ENCODE data around the gene PACS1.

Gene PACS1

DNA sequence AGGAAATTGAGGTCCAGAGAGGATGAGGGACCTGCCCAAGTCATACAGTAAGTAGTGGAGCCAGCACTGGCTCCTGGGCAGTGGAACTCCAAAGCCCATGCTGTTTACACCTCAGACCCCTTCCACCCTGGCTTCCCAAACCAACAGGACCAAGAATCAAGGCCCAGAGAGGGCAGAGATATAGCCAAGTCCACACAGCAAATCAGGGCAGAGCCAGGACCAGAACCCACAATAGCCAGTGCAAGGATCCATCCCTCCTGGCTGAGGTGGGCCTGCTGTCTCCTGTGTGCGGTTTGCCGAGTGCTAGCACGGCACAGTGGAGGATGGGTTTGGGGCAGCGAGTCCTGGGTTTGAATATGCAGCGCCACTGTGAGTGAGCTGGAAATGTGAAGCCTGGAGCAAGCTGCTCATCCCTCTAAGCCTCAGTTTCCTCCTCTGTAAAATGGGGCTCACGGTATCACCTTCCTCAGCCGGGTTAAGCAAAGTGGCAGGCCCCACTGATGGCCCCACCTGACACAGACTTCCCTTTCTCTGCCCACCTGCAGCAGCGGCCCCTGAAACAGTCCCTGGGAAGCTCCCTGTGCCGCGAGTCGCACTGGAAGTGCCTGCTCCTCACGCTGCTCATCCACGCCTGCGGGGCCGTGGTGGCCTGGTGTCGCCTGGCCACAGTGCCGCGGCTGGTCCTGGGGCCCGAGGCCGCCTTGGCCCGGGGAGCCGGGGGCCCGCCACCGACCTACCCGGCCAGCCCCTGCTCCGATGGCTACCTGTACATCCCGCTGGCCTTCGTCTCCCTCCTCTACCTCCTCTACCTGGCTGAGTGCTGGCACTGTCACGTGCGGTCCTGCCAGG, 223.9 kb downstream of the PACS1 start:
- DNase-seq = no peak

Data from activated CD4-positive, alpha-beta T cell treated with anti-CD3 and anti-CD28 coated beads for 1 hour (primary cell).